Measurements from ENCODE around the gene DMD. TPM values are rescaled to one million over a fixed set of nuclear protein-coding genes. Genes with fewer than 3 reads are reported as not detected.

Gene DMD
- total RNA-seq, 1 donor from 2014 or later: 9.7 TPM

GRCh38 chrX:33001107-33001506, 210.2 kb downstream of the DMD start:
- Mint-ChIP-seq H3K4me3 (no peak overlapping the region), H3K27ac (ENCODE audit: unreplicated experiment) (no peak overlapping the region), H3K27me3 (ENCODE audit: low read depth) (no peaks in the 10 kb centered on the region), H3K9me3 (no peaks in the 10 kb centered on the region), H3K4me1 (no peaks in the 10 kb centered on the region), H3K36me3 (ENCODE audit: low read depth) (no peaks in the 10 kb centered on the region)
- DNase-seq (ENCODE audit: low read depth, low spot score): no peak
- TF ChIP-seq, protein P1, sequence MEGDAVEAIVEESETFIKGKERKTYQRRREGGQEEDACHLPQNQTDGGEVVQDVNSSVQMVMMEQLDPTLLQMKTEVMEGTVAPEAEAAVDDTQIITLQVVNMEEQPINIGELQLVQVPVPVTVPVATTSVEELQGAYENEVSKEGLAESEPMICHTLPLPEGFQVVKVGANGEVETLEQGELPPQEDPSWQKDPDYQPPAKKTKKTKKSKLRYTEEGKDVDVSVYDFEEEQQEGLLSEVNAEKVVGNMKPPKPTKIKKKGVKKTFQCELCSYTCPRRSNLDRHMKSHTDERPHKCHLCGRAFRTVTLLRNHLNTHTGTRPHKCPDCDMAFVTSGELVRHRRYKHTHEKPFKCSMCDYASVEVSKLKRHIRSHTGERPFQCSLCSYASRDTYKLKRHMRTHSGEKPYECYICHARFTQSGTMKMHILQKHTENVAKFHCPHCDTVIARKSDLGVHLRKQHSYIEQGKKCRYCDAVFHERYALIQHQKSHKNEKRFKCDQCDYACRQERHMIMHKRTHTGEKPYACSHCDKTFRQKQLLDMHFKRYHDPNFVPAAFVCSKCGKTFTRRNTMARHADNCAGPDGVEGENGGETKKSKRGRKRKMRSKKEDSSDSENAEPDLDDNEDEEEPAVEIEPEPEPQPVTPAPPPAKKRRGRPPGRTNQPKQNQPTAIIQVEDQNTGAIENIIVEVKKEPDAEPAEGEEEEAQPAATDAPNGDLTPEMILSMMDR (conservative IDR thresholded peaks at IDR 0.05): no peak

DNA sequence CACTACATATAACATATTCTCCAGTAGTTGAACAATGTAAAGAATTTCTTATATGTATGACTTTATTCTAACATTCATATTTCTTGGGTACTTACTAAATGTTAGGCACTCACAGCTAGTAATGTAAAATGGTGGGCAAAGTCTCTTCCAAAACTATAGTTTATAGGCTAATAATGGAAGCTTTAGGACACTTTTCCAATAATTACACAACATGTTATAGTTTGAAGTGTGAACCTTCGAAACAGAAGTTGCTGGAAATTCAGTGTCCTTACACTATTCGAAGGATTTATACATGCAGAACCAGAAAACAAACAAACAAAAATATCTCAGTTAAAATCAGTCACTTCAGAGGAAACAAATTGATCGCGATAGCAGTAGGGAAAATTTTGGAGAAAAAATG, 212.6 kb downstream of the DMD start:
- Mint-ChIP-seq H3K9me3 (no peaks in the 10 kb centered on the region), H3K4me3 (no peak overlapping the region), H3K27me3 (ENCODE audit: low read depth) (no peaks in the 10 kb centered on the region), H3K27ac (ENCODE audit: unreplicated experiment) (no peak overlapping the region), H3K36me3 (ENCODE audit: low read depth) (no peaks in the 10 kb centered on the region), H3K4me1 (no peaks in the 10 kb centered on the region)
- TF ChIP-seq, protein P1 (conservative IDR thresholded peaks at IDR 0.05): no peak
- DNase-seq (ENCODE audit: low read depth, low spot score): no peak

- DNase-seq (ENCODE audit: low read depth, low spot score): no peak
- Mint-ChIP-seq H3K4me1 (no peaks in the 10 kb centered on the region), H3K4me3 (no peak overlapping the region), H3K27me3 (ENCODE audit: low read depth) (no peaks in the 10 kb centered on the region), H3K9me3 (no peaks in the 10 kb centered on the region), H3K36me3 (ENCODE audit: low read depth) (no peaks in the 10 kb centered on the region), H3K27ac (ENCODE audit: unreplicated experiment) (no peak overlapping the region)
- TF ChIP-seq, protein P1 (conservative IDR thresholded peaks at IDR 0.05): no peak
Measured at GRCh38 chrX:32995427-32995826, 215.9 kb downstream of the DMD start.

DNA sequence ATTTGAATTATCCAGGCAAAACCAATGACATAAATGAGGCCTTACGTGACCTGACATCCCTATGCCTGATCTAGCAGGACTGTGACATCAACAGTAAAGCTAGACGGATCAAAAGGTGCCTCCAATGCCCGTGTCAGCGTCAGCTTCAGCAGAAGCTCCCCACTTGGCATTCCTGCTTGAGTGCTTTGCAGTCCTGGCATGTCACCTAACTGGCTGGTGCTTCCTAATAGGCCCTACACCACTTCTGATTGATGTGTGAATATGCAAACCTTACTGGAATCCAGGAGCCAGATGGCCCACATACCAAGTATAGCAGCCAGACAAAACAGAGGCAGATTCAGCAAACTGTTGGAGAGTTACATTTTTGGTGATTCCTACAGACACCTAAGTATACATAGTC, 224.2 kb downstream of the DMD start:
- H3K4me1 Mint-ChIP-seq: no peaks in the 10 kb centered on the region
- H3K27ac Mint-ChIP-seq (ENCODE audit: unreplicated experiment): no peak overlapping the region
- TF ChIP-seq, protein P1 (conservative IDR thresholded peaks at IDR 0.05): no peak
- no peaks in the 10 kb centered on the region for H3K9me3 Mint-ChIP-seq
- H3K27me3 Mint-ChIP-seq (ENCODE audit: low read depth): no peaks in the 10 kb centered on the region
- DNase-seq (ENCODE audit: low read depth, low spot score): no peak
- H3K4me3 Mint-ChIP-seq: no peak overlapping the region
- H3K36me3 Mint-ChIP-seq (ENCODE audit: low read depth): no peaks in the 10 kb centered on the region

GRCh38 chrX:32985544-32985943, 225.8 kb downstream of the DMD start:
- Mint-ChIP-seq H3K9me3 (no peaks in the 10 kb centered on the region), H3K27ac (ENCODE audit: unreplicated experiment) (no peak overlapping the region), H3K27me3 (ENCODE audit: low read depth) (no peaks in the 10 kb centered on the region), H3K36me3 (ENCODE audit: low read depth) (no peaks in the 10 kb centered on the region), H3K4me1 (no peaks in the 10 kb centered on the region), H3K4me3 (no peak overlapping the region)
- no peak for DNase-seq (ENCODE audit: low read depth, low spot score)
- TF ChIP-seq, protein P1 (conservative IDR thresholded peaks at IDR 0.05): no peak
